Renal cortical epithelial cell (primary cell): ENCODE data around the gene TSPAN1. TPM values are rescaled to one million over a fixed set of nuclear protein-coding genes. Genes with fewer than 3 reads are reported as not detected.

Source experiments
- DNase-seq: peaks from one replicate; pipeline ENCODE4 v3.0.0-alpha.2; 2011; ENCODE audit warnings: low read depth
- total RNA-seq: library from RNA; depleted of rRNA; stranded (reverse); fragments of >200 nt; gene quantifications from 2 replicates; pipeline ENCODE4 v1.2.3, GENCODE V29; 2014

Gene TSPAN1, protein sequence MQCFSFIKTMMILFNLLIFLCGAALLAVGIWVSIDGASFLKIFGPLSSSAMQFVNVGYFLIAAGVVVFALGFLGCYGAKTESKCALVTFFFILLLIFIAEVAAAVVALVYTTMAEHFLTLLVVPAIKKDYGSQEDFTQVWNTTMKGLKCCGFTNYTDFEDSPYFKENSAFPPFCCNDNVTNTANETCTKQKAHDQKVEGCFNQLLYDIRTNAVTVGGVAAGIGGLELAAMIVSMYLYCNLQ
- total RNA-seq, result 78.7 and 114 TPM in 2 replicates

DNA sequence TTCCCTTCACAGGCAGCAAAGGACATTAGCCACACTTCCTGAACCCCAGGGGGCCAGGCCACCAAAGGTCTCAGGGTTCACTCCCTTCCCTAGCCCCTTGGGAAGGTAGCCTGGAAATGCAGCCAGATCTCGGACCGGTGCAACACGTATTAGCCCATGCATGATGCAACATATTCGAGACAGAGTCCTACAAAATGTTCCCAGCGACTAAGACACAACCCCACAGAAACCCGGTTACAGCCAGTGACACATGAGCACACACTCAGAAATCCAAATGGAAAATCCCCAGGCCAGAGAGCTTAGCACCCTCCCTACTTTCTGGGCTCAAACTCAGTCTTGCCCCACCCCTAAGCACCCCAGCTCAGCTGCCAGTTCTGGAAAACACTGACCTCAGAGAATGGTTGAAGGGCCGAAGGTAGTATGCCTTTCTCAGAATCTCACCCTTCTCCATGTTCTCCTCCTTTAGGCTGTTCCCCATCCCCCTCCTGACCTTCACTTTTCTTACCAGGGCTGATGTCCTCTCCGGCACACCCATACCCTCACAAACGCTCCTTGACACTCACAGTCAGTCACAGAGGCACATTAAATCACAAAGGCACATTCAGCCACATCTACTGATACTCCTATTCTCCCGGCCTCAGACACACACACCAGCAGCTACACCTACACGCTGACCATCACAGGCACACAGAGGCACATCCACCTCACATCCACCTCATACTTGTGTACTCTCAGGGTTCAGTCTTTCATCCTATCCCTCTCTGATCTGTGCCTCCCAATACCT, at the start of gene TSPAN1:
TSPAN1 (plus strand) TSS at position 640 of the 784 bp plus-strand sequence. CDS start 6,021 bp downstream, outside the sequence.
- peak; percentile 81 for DNase-seq

DNA sequence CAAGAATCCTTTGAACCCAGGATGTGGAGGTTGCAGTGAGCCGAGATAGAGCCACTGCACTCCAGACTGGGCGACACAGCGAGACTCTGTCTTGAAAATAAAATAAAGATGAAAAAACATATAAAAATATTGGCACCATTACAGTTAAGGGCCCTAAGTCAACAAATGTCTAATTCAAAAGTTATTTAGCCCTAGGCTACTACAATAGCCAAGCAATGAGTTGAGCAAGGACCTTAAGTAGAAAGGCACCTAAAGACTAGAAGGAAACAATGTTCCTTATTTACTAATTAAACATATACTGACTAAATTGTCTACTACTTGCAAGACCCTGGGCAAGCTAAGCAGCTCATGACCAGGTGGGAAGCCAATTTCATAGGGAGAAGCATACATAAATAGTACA, 46.5 kb upstream of the TSPAN1 start:
- DNase-seq, result peak; percentile 85

- no peak for DNase-seq
These were observed 44.8 kb upstream of the TSPAN1 start for GRCh38 chr1:46130121-46130520.

DNA sequence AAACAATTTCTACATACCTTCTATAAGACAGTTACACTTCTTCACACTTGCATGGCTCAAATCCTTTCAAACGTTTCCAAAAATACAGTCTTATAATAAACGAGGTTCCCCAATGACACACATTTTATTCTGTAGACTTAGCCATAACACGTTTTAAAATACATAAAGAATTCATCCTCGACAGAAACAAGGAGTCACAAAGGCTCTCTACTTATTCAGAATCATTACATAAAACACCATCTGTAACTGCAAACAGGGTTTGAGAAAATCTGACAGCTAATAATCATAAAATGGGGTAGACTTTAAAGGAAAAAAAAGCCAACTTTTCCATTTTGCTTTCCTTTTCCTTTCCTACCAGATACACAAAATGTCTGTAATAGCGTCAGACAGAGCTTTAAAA, 44.3 kb upstream of the TSPAN1 start:
- DNase-seq, result no peak

- DNase-seq, result peak; percentile 32
These were observed 43.8 kb upstream of the TSPAN1 start for GRCh38 chr1:46131093-46131492.

DNA sequence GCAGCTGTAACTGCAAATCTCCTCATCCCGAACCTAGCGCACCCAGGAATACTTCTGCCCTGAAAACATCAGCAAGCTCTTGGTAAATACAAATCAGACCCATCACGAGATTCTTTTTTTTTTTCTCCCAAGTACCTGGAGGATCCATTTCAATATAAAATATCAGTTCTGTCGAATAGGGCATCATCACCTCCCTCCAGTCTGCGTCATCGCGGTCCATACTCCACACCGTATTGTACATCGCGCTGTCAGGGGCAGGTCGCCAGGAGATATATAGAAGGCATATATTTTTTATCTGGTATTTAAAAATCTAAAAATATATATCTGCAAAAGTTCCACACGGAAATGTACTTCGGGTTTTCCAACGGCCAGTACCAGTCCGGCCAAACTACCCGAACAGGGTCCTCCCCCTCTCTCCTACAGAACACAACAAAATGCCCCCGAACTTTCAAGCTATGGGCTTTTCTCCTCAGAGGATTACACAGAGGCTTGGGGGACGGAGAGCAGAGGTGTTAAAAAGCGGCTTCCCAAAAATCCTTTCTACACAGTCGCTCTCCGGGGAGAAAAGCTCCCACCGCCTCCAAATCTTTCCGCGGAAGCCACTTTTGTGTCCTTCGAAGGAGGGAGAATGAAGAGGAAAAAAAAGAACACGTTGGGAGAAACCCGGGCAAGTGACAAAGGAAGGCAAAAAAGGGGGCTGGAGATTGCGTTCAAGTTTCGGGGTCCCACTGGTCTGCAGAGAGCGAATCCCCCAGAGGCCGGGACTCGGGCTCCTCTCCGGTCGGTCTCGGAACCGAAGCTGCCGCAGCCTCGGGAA, 43.0 kb upstream of the TSPAN1 start:
- peak; percentile 30 for DNase-seq

- peak; percentile 94 for DNase-seq
These were observed 42.2 kb upstream of the TSPAN1 start, which contains the start of gene PIK3R3 for GRCh38 chr1:46132529-46133180. TSS of gene PIK3R3 (minus strand) at chr1:46132629. CDS start at chr1:46131952, 677 bp downstream.

DNA sequence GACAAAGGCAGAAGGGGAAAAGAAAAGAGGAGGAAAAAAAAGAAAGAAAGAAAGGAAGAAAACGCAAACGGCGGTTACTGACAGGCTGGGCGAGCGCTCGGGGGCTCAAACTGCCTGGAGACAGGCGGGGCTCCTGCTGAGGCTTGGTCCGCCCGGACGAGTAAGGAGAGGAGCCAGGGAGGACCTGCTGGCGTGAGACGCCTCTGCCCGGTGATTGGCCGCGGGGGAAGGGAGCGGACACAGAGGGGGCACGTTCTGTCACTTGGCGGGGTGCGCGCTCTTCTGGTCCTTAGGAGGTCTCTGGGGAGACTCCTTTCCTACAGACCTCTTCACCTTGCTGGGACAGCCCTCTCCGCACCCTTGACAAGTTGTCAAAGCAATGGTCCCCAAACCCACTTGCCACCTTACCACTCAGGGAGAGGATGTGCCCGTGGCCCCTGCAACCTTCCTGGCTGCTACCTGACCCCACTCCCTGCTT, 41.7 kb upstream of the TSPAN1 start:
- no peak for DNase-seq

- no peak for DNase-seq
These were observed 41.0 kb upstream of the TSPAN1 start for GRCh38 chr1:46133781-46134350.

DNA sequence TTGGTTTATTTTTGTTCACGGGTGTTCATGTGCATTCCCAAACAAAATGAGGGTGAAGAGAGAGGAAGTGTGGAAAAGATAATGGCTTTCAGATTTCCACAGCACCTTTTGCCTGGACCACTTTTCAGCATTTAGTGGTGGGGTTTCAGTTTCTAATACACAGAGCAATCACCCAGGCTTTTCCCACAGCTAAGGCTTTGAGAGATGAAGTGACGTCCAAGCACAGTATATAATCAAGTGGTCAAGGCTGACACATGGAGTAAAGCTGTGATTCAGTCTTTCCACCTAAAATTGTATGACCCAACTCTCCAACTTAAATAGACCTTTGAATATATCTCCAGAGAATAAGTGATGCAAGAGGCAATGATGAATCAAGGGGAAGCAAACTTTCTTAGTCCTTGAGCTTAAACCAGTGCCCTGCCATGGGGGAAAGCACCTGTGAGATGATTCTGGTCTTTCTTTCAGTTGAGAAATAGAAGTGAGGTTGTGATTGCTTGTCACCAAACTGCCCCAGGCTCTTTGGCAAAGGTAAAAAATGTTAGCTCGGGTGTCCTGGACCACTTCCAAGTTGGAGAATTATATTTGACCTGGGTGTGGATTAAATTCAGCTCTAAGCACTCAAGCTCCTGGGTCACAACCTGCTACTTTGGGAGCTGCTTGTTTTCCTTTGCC, 40.1 kb upstream of the TSPAN1 start:
- peak; percentile 72 for DNase-seq

DNA sequence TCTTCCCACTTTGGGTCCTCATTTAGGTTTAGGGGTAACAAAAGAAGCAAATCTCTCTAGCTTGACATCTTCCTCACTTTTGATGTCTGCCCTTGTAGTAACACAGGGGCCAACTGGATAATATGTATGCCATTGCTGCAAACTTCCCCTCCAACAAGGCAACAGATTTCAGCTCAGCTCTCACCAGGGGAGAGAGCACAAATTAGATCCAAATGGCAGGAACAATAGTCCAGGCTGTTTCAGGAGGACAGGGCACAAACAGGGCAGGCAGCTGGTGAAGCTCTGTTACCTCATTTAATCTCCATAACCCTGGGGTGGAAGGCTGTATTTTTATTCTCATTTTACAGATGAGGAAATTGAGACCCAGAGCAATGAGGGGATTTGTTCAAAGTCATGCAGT, 38.2 kb upstream of the TSPAN1 start:
- no peak for DNase-seq

GRCh38 chr1:46137916-46138315, 37.0 kb upstream of the TSPAN1 start:
- no peak for DNase-seq

DNA sequence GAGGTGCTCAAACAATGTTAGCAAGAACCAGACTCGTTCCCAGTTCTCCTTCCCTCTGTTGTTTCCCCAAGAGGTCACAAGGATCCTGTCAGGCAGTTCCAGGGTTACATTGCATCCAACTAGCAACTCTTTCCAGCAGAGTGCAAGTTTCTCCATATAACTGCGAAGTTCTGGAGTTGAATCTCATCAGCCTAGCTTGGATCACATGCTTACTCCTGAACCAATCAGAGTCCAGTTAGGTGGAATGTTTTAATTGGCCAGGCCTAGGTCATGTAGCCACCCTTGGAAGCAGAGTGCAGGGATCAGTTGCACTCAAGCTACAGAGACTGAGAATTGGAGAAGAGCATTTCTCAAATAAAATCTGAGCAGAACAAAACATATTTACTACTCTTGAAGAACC, 26.6 kb upstream of the TSPAN1 start:
- DNase-seq, result no peak

DNA sequence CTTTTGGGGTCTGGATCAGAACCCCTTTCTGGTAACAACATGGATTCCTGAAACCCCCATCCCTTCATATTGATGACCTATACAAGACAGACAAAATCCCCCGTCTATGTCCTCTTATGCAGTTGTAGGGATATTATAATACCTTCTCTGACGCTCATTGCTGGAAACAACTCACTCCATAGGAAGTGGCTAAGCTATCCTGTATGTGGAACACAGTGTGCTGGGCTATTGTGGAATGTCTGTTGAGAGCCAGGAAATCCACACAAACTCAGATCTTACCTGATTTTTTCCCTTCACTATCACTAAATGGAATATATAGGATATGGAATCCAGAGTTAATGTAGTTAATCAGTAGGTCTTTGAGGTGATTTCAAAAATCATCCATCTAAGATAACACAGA, 24.8 kb upstream of the TSPAN1 start:
- no peak for DNase-seq

DNA sequence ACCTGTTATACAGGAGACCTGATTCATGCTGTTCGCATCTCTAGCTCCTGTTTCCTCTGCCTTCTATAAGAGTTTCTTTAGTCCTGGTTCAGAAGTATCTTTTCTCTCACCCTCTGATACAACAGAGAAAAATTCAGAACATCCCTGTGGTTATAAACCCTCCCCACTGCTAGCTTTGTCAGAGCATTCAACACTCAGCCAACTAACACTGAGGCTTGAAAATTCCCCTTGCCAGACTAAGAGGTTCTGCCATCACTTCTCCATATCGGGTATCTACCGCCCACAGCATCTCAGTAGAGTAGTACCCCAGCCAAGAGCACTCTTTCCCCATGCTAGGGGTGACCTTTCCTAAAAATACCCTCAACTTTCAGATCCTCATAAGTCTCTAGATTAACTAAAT, 22.9 kb upstream of the TSPAN1 start:
- peak; percentile 68 for DNase-seq

GRCh38 chr1:46153228-46153627, 21.7 kb upstream of the TSPAN1 start:
- DNase-seq, result no peak

DNA sequence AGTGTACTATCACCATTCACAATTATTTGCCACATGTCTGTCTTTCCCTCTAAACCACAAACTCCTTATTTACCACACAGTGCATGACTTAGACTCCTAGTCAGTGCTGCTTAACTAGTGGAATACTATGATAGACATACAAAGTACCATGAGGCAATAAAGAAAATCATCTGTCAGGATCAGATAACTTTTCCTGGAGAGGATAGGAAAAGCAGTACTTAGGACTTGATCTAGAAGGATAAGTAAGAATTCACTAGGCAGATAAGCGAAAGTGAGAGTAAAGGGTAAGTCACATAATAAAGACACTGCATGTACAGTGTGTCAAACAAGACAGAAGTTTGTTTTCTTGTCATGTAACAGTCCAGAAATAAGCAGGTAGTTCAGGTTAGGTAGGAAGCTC, 21.2 kb upstream of the TSPAN1 start:
- DNase-seq, result no peak

GRCh38 chr1:46157916-46158311, 17.0 kb upstream of the TSPAN1 start:
- no peak for DNase-seq

- no peak for DNase-seq
These were observed 16.3 kb upstream of the TSPAN1 start for GRCh38 chr1:46158312-46159281.

GRCh38 chr1:46159516-46159915, 15.4 kb upstream of the TSPAN1 start:
- no peak for DNase-seq
